GM18870 (cell line): ENCODE results near the gene CNTN5.
A peak's percentile ranks its signal among the peaks of the same experiment; 100 is the strongest.
"Not testable (repeated sequence)": the region's sequence is repeated elsewhere in the genome, so short reads cannot be mapped to it uniquely, and the experiment has no call there.

Source experiments
- ATAC-seq: cut with Tn5 transposase; IDR thresholded peaks from one replicate; pipeline ENCODE4 v1.9.1; 2021; ENCODE audit warnings: moderate library complexity; ENCODE audit not compliant: unreplicated experiment

Gene CNTN5

DNA sequence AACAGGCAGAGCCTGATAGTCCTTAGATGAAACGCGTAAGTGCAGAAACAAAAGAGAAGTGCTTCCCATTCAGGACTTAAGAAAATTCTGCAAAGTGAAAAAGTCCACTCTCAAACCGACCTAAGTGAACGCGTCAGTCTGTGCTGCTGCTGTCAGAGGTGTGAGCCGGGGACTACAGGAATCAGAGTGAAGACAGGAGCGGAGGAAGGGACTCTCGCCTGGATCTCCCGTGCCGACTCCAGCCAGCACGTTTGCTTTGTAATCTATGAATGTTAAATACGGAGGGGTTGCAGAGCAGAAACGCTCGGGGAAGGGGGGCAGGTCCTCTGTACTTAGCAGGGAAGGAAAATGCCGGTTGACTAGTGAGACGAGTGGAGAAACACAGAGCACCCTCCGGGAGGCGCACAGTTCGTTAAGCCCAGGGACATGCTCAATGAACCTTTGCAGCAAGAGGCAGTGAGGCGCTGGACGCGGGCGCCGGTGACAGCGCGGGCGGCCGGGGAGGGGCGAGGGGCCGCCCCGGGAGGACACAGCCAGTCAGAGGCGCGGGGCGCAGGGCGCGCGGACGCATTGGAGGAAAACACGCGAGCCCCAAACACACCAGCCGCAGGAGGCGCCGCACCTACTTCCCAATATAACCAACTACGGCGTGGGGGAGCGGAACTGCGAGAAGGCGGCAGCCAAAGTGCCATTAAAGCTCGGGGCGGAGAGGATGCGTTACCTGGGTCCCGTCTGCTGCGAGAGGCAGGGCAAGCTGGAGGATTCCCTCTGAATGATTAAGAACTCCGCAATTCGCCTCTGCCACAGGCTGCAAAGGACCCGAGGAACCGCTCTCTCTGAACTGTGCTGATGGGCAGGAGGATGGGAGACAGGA lies at the start of gene CNTN5:
CNTN5 (plus strand) TSS at position 598 of the 874 bp plus-strand sequence.
- no peak for ATAC-seq

GRCh38 chr11:98979205-98979604 lies 41.5 kb upstream of the CNTN5 start:
- no peak for ATAC-seq

DNA sequence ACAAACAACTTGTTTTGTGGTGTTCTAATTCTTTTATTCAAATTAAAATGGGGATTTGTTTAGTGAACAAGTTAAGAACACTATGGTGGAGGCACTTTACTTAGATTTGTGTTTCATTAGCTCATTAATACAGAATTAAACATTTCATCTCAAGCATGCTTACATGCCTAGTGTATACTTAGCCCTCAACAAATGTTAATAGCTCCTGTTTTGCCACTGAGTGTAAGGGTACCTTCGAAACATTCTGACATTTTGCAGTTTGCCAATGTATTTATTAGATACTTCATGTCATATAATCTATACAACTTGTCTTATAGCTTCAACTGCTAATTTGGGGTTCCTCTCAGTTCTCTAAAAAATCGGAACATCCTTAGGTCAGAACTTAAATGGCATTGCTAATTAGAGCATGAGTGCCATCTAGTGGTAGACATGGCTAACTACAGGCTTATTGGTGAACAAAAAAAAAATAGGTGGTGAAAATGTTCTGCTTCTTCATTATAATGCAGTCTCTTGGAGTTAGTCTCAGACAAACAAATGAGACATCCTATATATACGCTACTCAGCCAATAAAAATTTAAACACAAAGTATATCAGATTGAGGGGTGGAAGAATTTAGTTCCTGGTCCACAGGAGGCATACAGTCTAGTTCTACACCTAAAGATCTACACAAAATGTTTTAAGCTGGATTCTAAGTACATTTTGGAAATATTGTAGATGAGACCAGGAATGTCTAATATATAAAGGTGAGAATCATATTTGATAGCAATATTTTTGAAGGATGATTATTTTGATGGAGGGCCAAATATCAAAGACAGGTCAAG lies 4.9 kb upstream of the CNTN5 start:
- ATAC-seq: peak; percentile 76

DNA sequence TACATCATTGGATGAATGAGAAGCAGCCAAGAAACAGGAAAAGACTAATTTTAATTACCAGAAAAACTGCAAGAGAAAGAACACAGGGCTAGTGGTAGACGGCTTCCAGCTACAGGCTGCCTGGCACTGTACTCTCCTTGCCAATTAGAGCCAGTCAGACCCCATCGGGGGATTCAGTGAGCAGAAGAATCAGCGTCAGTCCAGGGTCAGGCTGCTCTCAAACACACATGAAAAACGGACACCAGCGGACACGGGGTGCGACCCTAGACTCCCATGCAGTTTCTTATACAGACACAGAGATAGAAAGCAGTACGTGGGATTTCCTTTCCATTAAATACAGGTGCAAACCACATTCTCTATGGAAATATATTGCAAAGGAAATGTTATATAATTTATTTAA lies 1.1 kb upstream of the CNTN5 start:
- ATAC-seq: no peak

DNA sequence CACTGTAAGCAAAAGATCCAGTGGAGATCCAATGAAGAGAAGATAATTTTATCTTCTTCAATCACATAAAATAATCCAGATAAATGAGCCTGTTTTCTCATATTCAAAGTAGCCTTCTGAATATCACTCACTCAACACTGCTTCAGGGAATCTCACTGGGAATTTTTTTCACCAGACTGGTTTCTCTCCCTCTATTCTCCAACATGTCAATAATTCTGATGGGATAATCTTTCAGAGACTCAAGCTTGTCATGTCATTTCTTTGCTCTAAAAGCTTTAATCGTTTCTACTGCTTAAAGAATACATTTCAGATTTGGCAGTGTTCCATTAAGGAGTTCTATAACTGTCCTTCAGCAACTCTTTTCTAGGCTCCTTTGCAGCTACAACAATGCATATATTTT lies 16.3 kb downstream of the CNTN5 start:
- no peak for ATAC-seq

GRCh38 chr11:99063331-99063730 lies 42.6 kb downstream of the CNTN5 start:
- ATAC-seq: no peak

DNA sequence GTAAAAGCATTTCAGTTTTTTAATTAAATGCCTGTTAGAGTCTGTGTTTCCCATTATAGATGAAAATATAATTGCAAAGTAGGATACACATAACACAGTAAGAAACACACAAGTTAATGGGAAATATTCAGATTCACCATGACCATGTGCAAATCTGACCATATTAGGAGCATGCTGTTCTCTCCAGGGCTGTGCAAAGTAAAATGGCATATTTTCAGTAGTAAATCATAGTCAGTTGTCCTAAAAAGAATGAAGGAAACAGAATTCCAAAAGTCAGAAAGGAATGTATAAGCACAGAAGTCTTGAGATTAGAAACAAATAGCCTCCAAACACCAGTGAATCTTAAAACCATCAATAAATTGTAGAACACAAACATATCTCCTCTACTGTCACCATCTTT lies 44.4 kb downstream of the CNTN5 start:
- ATAC-seq: no peak

DNA sequence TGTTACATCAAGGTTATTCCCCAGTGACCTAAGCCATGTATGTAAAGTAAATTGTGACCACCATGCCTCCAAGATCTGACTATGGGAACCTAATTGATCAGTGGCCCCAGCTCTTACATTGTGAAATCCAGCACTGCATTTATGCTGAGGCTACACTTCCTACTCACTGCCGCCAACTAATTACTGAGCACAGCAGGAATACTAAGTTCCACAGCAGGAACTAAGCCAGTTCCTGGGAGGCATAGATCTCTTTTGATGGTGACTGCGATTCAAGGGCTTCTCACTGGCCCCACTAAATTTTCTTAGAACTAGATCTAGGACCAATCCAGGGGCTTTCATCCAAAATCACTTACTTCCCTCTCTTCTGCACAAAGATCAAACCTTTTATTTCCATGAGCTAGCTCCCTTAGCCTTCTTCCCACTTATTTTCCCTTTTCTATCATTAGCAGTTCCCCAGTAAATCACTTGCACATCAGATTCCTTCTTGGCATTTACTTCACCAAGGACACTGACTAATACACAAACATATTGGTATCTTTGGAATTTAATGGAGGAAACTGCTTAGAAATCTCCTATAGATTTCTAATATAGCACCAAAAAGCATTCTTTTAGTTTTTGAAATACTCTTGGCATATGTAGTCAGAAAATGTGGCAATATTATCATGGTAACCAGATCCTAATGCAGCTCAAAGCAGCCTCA lies 46.0 kb downstream of the CNTN5 start:
- no peak for ATAC-seq

- ATAC-seq: peak; percentile 33
Observed at GRCh38 chr11:99068832-99069231, 48.1 kb downstream of the CNTN5 start.

- peak; percentile 86 for ATAC-seq
Observed at GRCh38 chr11:99069856-99070444, 49.2 kb downstream of the CNTN5 start.

DNA sequence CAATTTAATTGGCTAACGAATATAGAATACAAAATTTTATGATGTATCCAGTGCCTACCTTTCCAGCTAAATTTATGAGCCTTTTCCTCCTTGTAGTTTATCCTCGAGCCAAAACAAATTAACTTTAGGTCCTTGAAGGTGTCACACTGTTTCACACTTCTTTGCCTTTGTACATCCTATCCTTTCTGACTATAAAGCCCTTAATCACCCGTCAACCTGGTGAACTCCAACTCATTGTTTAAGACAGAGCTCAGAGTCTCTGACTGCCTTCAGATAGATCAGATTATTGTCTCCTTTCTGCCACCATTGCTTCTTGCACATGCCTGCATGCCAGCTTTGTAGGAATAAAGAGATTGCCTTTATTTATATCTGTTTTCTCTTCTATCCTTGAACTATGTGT lies 58.8 kb downstream of the CNTN5 start:
- ATAC-seq: no peak

DNA sequence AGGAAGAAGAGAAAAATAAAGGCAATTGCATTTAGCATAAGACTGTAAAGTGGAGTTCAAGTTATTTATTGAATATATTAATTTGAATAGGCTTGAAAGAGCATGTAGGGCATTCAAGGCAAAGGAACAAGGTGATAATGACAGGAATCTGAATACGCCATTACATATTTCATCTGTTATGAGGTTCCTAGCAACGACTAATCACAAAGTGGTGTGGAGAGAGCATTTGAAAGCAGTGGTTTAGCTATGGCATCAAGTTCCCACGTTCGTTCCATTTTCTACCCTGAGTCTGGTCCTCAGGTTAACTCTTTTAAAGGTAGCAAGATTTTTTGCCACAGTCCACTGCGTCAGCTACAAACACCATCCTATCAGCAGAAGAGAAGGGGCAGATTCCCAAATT lies 59.4 kb downstream of the CNTN5 start:
- ATAC-seq: no peak

GRCh38 chr11:99098258-99098657 lies 77.5 kb downstream of the CNTN5 start:
- ATAC-seq: no peak

DNA sequence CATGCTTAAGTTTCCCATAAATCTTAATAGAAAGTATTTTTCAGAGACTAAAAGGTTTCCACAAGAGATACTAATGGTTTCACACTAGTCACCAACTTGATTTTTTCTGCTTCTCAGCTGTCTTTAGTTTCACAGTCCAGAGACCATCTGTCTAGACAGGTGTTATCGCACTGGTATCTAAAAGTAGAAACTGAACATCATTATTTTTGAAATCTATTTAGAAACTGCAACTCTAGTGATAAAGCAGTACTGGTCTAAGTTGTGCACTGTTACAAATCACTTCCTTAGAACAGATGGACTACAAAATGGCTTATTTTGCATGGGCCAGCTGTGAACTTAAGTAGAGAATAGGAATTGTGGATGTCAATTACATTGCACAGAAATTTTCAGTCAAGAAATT lies 78.0 kb downstream of the CNTN5 start:
- peak; percentile 98 for ATAC-seq

- ATAC-seq: no peak
Observed at GRCh38 chr11:99117603-99118002, 96.9 kb downstream of the CNTN5 start.

DNA sequence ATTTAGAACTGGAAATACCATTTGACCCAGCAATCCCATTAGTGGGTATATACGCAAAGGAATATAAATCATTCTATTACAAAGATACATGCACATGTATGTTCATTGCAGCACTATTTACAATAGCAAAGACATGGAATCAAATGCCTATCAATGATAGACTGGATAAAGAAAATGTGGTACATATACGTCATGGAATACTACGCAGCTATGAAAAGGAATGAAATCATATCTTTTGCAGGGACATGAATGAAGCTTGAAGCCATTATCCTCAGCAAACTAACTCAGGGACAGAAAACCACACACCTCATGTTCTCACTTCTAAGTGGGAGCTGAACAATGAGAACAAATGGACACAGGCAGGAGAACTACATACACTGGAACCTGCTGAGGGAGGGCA lies 113.1 kb downstream of the CNTN5 start:
- not testable (repeated sequence) for ATAC-seq

DNA sequence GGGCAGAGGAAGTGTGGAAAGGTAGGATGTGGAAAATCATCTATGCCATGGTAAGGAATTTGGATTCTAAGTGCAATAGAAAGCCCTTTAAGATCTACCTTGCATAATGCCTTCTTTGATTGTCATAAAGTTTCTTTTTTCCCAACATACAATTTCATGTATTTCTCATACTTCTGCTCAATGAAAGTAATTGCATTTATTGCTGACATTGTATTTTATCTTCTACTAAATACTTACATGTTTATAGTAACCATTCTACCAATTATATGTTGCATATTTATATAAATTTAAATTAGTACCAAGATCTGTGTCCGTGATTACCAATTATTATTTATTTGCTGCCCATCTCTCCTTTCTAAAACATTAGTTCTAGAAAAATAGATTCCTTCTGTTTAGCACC lies 114.8 kb downstream of the CNTN5 start:
- ATAC-seq: no peak

GRCh38 chr11:99142237-99142636 lies 121.5 kb downstream of the CNTN5 start:
- no peak for ATAC-seq

- peak; percentile 78 for ATAC-seq
Observed at GRCh38 chr11:99148352-99148751, 127.6 kb downstream of the CNTN5 start.

DNA sequence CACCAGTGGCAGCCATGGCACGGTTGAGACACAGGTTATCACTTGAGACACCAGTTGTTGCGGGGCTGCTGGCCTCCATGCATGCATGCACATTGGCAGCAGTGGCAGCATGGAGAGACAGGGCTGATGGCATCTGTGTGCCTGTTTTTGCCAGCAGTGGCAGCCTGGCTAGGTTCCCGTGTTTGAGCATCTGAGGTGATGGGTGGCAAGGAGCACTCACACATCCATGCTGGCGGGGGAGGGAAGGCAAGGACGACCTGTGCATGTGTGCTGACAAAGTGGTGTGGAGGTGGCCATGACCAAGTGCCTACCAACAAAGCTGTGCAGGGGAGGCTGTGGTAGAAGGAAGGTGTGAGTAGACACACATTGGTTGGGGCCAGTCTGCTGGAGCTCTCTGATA lies 133.5 kb downstream of the CNTN5 start:
- ATAC-seq: no peak

DNA sequence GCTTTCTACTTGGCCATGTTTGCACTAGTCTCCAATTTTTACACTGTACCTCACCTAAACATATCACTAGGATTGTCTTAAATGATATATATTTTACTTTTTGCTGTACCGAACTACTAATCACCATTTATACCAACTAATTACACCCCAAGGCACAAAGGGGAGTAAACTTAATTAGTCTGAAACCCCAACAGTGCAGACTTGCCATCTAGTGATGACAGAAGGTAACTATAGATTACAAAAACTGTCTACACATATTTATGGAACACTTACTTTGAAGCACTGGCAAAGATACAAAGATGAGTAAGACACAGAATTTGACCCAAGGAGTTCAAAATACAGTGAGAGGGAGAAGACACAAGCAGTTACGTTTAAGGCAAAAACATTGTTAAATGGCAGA lies 139.7 kb downstream of the CNTN5 start:
- ATAC-seq: no peak
